ENCODE results near the gene OTUB1.

Gene OTUB1

DNA sequence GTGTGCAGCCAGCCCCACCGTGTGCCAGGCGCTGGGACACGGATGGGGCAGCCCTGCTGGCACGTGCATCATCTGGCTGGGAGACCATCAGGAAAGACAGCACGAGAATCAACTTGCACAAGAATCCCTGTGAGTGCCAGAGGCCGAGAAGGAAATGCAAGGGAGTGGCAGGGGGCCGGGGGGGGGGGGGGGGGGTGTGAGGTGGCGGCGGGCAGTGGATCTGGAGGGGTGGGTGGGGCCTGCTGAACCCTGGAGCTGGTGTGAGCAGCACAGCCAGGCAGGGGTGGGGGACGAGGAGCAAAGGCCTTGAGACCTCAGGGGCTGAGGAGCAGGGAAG lies 35.5 kb downstream of the OTUB1 start:
- TF ChIP-seq, protein P1, sequence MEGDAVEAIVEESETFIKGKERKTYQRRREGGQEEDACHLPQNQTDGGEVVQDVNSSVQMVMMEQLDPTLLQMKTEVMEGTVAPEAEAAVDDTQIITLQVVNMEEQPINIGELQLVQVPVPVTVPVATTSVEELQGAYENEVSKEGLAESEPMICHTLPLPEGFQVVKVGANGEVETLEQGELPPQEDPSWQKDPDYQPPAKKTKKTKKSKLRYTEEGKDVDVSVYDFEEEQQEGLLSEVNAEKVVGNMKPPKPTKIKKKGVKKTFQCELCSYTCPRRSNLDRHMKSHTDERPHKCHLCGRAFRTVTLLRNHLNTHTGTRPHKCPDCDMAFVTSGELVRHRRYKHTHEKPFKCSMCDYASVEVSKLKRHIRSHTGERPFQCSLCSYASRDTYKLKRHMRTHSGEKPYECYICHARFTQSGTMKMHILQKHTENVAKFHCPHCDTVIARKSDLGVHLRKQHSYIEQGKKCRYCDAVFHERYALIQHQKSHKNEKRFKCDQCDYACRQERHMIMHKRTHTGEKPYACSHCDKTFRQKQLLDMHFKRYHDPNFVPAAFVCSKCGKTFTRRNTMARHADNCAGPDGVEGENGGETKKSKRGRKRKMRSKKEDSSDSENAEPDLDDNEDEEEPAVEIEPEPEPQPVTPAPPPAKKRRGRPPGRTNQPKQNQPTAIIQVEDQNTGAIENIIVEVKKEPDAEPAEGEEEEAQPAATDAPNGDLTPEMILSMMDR (IDR thresholded peaks at IDR 0.05; ENCODE audit: low read depth, low read length) = no peak
- in situ Hi-C loops (cut with HindIII; ENCODE audit: low sequenced_read_pairs) = no loop called here
- H3K4me3 ChIP-seq (ENCODE audit: low read depth, low read length) = no peak overlapping the region
- DNase-seq (ENCODE audit: low read depth, low spot score) = no peak

DNA sequence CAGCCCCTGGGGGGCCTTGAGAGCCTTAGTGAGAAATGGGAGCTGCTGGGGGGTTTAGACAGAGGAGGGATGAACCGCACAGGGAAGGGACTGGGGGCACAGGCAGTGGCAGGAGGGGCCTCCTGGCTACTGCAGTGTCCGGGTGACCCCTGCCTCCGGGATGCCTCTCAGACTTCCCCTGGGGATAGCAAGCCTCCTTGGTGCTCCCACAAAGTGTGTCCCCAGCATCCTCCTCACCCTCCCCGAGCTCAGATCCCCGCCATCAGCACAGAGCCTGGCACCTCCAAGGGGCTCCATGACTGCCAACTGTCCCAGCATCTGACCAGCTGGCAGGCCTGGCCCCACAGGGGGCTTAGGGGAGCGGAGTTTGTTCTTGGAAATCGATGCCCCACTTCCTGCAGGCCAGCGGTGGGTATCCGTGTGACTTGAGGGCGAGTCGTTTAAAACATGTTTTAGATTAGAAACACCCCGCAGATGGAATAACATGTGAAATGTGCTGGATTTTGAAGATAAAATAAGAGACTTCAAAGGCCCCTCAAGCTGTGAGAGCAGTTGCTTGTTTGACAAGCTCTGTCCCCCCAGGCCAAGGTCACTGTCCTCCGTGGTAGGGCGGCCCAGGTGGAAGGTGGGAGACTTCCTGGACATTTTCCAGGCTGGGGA lies 36.0 kb downstream of the OTUB1 start:
- DNase-seq (ENCODE audit: low read depth, low spot score) = no peak
- TF ChIP-seq, protein P1 (IDR thresholded peaks at IDR 0.05; ENCODE audit: low read depth, low read length) = no peak
- H3K4me3 ChIP-seq (ENCODE audit: low read depth, low read length) = no peak overlapping the region
- in situ Hi-C loops (cut with HindIII; ENCODE audit: low sequenced_read_pairs) = no loop called here

DNA sequence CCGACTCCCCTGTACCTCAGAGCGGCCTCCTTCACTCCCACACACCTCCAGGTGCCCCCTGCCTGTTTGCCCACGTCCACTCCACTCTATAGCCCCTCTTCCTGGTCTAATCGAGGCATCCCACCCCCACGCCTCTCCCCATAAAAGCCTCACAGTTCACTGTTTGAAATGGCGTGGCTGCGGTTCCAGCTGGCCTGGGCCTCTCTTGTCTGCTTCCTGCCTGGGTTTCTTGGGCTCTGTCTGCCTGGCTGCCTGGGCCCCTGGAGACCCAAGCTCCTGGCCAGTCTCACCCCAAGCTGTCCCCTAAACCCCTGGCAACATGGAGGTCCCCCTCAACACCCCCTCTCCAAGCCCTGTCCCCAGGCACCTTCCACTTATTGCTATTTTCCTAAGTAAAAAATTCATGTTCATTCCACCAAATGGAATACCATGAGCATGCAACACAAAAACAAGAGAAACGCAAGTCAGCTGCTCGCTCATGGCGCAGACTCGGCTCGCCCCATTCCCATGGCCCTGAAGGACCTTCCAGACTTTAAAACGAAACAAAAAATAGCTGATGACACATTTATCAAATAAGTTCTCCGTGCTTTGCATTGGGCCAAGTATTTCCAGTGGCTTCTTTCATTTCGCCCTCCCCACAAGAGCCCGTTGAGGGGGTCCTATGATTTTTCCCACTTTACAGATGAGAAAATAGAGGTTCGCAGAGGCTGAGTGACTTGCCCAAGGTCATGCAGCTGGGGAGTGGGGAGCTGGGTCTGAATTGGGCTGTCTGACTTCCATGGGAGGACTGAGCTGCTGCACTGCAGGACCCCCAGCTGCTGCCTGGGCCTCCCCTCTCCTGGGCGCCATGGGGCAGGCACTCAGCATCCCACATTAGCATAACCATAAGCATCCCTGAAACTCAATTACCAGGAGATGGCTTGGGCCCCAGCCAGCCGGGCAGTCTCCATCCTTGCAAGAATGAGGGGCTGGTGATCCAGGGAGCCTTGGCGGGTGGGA lies 37.8 kb downstream of the OTUB1 start:
- TF ChIP-seq, protein P1 (IDR thresholded peaks at IDR 0.05; ENCODE audit: low read depth, low read length) = no peak
- DNase-seq (ENCODE audit: low read depth, low spot score) = no peak
- H3K4me3 ChIP-seq (ENCODE audit: low read depth, low read length) = no peak overlapping the region
- in situ Hi-C loops (cut with HindIII; ENCODE audit: low sequenced_read_pairs) = no loop called here

- in situ Hi-C loops (cut with HindIII; ENCODE audit: low sequenced_read_pairs) = no loop called here
- DNase-seq (ENCODE audit: low read depth, low spot score) = no peak
- no peak overlapping the region for H3K4me3 ChIP-seq (ENCODE audit: low read depth, low read length)
- TF ChIP-seq, protein P1 (IDR thresholded peaks at IDR 0.05; ENCODE audit: low read depth, low read length) = no peak
Measured at GRCh38 chr11:64025205-64025604, 39.0 kb downstream of the OTUB1 start.

DNA sequence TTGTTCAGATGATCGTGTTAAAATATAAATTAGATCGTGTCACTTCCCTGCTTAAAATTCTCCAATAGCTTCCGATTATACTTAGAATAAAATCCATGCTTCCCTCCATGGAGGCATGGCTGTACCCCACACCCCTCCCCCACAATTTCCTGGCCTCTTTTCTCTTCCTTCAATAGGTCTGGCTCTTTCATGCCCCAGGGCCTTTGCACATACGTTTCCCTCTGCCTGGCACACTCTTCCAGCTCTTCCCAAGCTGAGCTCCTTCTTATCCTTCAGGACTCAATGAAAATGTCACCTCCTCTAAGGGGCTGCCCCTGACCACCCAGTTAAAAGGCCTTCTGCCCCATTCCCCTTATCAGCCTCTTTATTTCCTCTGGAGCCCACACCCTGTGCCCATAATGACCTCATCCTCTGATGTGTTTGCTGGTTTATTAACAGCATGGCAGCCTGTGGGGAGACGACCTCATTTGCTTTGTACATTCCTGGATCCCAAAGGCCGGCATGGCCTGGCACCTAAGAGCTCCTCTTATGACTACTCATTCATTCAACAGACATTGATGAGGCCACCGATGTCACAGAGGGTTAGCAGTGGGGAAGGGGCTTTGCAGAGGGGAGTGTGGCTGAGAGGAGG lies 40.5 kb downstream of the OTUB1 start:
- H3K4me3 ChIP-seq (ENCODE audit: low read depth, low read length) = no peak overlapping the region
- TF ChIP-seq, protein P1 (IDR thresholded peaks at IDR 0.05; ENCODE audit: low read depth, low read length) = no peak
- in situ Hi-C loops (cut with HindIII; ENCODE audit: low sequenced_read_pairs) = no loop called here
- DNase-seq (ENCODE audit: low read depth, low spot score) = no peak

- no peak overlapping the region for H3K4me3 ChIP-seq (ENCODE audit: low read depth, low read length)
- in situ Hi-C loops (cut with HindIII; ENCODE audit: low sequenced_read_pairs) = no loop called here
- DNase-seq (ENCODE audit: low read depth, low spot score) = no peak
- TF ChIP-seq, protein P1 (IDR thresholded peaks at IDR 0.05; ENCODE audit: low read depth, low read length) = no peak
Measured at GRCh38 chr11:64027651-64028397, 41.6 kb downstream of the OTUB1 start.
